ENCODE data around the gene CCDC93.

DNA sequence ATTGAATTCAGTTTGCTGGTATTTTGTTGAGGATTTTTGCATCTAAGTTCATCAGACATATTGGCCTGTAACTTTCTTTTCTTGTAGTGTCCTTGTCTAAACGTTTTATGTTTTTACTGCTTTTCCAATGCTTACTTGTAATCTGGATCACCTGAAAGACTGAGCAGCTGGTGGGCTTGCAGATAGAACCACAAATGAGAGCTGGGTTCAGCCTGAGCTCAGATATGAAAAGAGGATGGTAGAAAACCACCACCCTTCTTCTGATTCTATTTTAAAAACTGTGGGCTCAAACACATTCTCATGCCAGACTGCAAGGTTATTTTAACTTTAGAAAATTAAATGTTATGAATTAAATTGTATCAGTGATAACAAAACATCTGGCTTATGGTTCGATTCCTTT lies 128.6 kb downstream of the CCDC93 start:
- no peak for TF ChIP-seq EP300 (IDR thresholded peaks at IDR 0.05)
- TF ChIP-seq, protein P1, sequence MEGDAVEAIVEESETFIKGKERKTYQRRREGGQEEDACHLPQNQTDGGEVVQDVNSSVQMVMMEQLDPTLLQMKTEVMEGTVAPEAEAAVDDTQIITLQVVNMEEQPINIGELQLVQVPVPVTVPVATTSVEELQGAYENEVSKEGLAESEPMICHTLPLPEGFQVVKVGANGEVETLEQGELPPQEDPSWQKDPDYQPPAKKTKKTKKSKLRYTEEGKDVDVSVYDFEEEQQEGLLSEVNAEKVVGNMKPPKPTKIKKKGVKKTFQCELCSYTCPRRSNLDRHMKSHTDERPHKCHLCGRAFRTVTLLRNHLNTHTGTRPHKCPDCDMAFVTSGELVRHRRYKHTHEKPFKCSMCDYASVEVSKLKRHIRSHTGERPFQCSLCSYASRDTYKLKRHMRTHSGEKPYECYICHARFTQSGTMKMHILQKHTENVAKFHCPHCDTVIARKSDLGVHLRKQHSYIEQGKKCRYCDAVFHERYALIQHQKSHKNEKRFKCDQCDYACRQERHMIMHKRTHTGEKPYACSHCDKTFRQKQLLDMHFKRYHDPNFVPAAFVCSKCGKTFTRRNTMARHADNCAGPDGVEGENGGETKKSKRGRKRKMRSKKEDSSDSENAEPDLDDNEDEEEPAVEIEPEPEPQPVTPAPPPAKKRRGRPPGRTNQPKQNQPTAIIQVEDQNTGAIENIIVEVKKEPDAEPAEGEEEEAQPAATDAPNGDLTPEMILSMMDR (IDR thresholded peaks at IDR 0.05): no peak

Measured in ovary (tissue), 3 donors.